HG03520 (cell line): ENCODE measurements around the gene CXXC5.

Experiments
- ATAC-seq: cut with Tn5 transposase; IDR thresholded peaks from one replicate; pipeline ENCODE4 v1.9.1; 2021; ENCODE audit warnings: mild to moderate bottlenecking, moderate library complexity; ENCODE audit not compliant: unreplicated experiment

Gene CXXC5

GRCh38 chr5:139678751-139679750 lies 30.9 kb downstream of the CXXC5 start:
- no peak for ATAC-seq

GRCh38 chr5:139680368-139681111 lies 32.4 kb downstream of the CXXC5 start:
- no peak for ATAC-seq

GRCh38 chr5:139681112-139681458 lies 32.9 kb downstream of the CXXC5 start:
- ATAC-seq = no peak

- ATAC-seq = no peak
These were observed 33.3 kb downstream of the CXXC5 start for GRCh38 chr5:139681466-139681865.

GRCh38 chr5:139682016-139682975 lies 34.1 kb downstream of the CXXC5 start:
- ATAC-seq = no peak

- no peak for ATAC-seq
These were observed 35.4 kb downstream of the CXXC5 start for GRCh38 chr5:139683295-139684271.

GRCh38 chr5:139684350-139684880 lies 36.3 kb downstream of the CXXC5 start:
- no peak for ATAC-seq

GRCh38 chr5:139684881-139685749 lies 37.0 kb downstream of the CXXC5 start:
- ATAC-seq = no peak

GRCh38 chr5:139685886-139686285 lies 37.7 kb downstream of the CXXC5 start:
- no peak for ATAC-seq

GRCh38 chr5:139686356-139686705 lies 38.2 kb downstream of the CXXC5 start:
- ATAC-seq = no peak

- no peak for ATAC-seq
These were observed 38.7 kb downstream of the CXXC5 start for GRCh38 chr5:139686706-139687441.

GRCh38 chr5:139687656-139688055 lies 39.5 kb downstream of the CXXC5 start:
- no peak for ATAC-seq

GRCh38 chr5:139688088-139688702 lies 40.0 kb downstream of the CXXC5 start:
- ATAC-seq = no peak

GRCh38 chr5:139688751-139689372 lies 40.7 kb downstream of the CXXC5 start:
- ATAC-seq = no peak

- no peak for ATAC-seq
These were observed 41.5 kb downstream of the CXXC5 start for GRCh38 chr5:139689631-139690063.

GRCh38 chr5:139690064-139690802 lies 42.1 kb downstream of the CXXC5 start:
- ATAC-seq = no peak
